ENCODE measurements around the gene ADAMTSL5. TPM values are rescaled to one million over a fixed set of nuclear protein-coding genes. Genes with fewer than 3 reads are reported as not detected.

The ADAMTSL5 gene
- total and polyA plus RNA-seq, 4 donors, result 0.09 to 1.8 (median 1.1) TPM

GRCh38 chr19:1468821-1469254 is 44.0 kb downstream of the ADAMTSL5 start:
- 3% methylated on average over 47 of the region's 47 CpGs for WGBS
- Histone ChIP-seq H3K9ac (ENCODE audit: low read depth in 1 of 2, low read length in 2 of 2) (no peak overlapping the region), H3K27me3 (ENCODE audit: control insufficient read depth in 4 of 4, insufficient read depth in 4 of 4, low read length in 3 of 4) (peaks cover 0 to 11% (median 7%) of the 10 kb centered on the region in 4 donors), H3K4me1 (ENCODE audit: control insufficient read depth in 4 of 4, insufficient read depth in 4 of 4, low read length in 3 of 4) (peaks cover 30 to 69% (median 44%) of the 10 kb centered on the region in 4 donors), H3K9me3 (ENCODE audit: control insufficient read depth in 4 of 4, low read length in 3 of 4) (no peaks in the 10 kb centered on the region), H3K4me3 (ENCODE audit: low read depth in 1 of 3, low read length in 3 of 3) (peak overlapping the region in 1 of 3 donors; percentile 50), H3K27ac (ENCODE audit: low read depth in 1 of 2, low read length in 2 of 2) (no peak overlapping the region), H3K36me3 (ENCODE audit: control insufficient read depth in 4 of 4, insufficient read depth in 3 of 4, low read depth in 1 of 4, low read length in 3 of 4) (no peaks in the 10 kb centered on the region)
- TF ChIP-seq YY1 (IDR thresholded peaks at IDR 0.05) (no peak), GABPA (IDR thresholded peaks at IDR 0.05 in 1 of 2, conservative IDR thresholded peaks at IDR 0.05 in 1 of 2) (no peak), NR2F2 (IDR thresholded peaks at IDR 0.05) (no peak), RXRA (IDR thresholded peaks at IDR 0.05) (no peak), TAF1 (conservative IDR thresholded peaks at IDR 0.05) (no peak), FOXA1 (IDR thresholded peaks at IDR 0.05) (no peak), HNF4A (conservative IDR thresholded peaks at IDR 0.05) (no peak)
- TF ChIP-seq, protein P1, sequence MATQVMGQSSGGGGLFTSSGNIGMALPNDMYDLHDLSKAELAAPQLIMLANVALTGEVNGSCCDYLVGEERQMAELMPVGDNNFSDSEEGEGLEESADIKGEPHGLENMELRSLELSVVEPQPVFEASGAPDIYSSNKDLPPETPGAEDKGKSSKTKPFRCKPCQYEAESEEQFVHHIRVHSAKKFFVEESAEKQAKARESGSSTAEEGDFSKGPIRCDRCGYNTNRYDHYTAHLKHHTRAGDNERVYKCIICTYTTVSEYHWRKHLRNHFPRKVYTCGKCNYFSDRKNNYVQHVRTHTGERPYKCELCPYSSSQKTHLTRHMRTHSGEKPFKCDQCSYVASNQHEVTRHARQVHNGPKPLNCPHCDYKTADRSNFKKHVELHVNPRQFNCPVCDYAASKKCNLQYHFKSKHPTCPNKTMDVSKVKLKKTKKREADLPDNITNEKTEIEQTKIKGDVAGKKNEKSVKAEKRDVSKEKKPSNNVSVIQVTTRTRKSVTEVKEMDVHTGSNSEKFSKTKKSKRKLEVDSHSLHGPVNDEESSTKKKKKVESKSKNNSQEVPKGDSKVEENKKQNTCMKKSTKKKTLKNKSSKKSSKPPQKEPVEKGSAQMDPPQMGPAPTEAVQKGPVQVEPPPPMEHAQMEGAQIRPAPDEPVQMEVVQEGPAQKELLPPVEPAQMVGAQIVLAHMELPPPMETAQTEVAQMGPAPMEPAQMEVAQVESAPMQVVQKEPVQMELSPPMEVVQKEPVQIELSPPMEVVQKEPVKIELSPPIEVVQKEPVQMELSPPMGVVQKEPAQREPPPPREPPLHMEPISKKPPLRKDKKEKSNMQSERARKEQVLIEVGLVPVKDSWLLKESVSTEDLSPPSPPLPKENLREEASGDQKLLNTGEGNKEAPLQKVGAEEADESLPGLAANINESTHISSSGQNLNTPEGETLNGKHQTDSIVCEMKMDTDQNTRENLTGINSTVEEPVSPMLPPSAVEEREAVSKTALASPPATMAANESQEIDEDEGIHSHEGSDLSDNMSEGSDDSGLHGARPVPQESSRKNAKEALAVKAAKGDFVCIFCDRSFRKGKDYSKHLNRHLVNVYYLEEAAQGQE (IDR thresholded peaks at IDR 0.05), result no peak
- DNase-seq (ENCODE audit: low spot score), result no peak

- H3K9me3 ChIP-seq (ENCODE audit: control insufficient read depth in 4 of 4, low read length in 3 of 4), result no peaks in the 10 kb centered on the region
- H3K27me3 ChIP-seq (ENCODE audit: control insufficient read depth in 4 of 4, insufficient read depth in 4 of 4, low read length in 3 of 4), result peaks cover 0 to 11% (median 7%) of the 10 kb centered on the region in 4 donors
- no peak overlapping the region for H3K27ac ChIP-seq (ENCODE audit: low read depth in 1 of 2, low read length in 2 of 2)
- peaks cover 30 to 69% (median 44%) of the 10 kb centered on the region in 4 donors for H3K4me1 ChIP-seq (ENCODE audit: control insufficient read depth in 4 of 4, insufficient read depth in 4 of 4, low read length in 3 of 4)
- 12% methylated on average over 49 of the region's 49 CpGs for whole genome bisulfite sequencing
- no peak for TF ChIP-seq JUND (IDR thresholded peaks at IDR 0.05)
- no peak for TF ChIP-seq RAD21 (IDR thresholded peaks at IDR 0.05)
- TF ChIP-seq EGR1 (IDR thresholded peaks at IDR 0.05; ENCODE audit: low read depth in 2 of 2), result no peak
- TF ChIP-seq FOXA1 (IDR thresholded peaks at IDR 0.05), result no peak
- no peak for TF ChIP-seq NR2F2 (IDR thresholded peaks at IDR 0.05)
- TF ChIP-seq CTCF (IDR thresholded peaks at IDR 0.05; ENCODE audit: low read depth, low read length, missing input control), result no peak
- TF ChIP-seq HNF4G (IDR thresholded peaks at IDR 0.05), result no peak
- TF ChIP-seq, protein P2, sequence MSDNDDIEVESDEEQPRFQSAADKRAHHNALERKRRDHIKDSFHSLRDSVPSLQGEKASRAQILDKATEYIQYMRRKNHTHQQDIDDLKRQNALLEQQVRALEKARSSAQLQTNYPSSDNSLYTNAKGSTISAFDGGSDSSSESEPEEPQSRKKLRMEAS (IDR thresholded peaks at IDR 0.05), result no peak
- no peak for TF ChIP-seq TAF1 (conservative IDR thresholded peaks at IDR 0.05)
- TF ChIP-seq RXRA (IDR thresholded peaks at IDR 0.05), result no peak
- no peak for TF ChIP-seq ZBTB33 (IDR thresholded peaks at IDR 0.05)
- TF ChIP-seq FOXA2 (IDR thresholded peaks at IDR 0.05), result no peak
- no peak for TF ChIP-seq ATF3 (IDR thresholded peaks at IDR 0.05)
- no peaks in the 10 kb centered on the region for H3K36me3 ChIP-seq (ENCODE audit: control insufficient read depth in 4 of 4, insufficient read depth in 3 of 4, low read depth in 1 of 4, low read length in 3 of 4)
- DNase-seq (ENCODE audit: low spot score), result no peak
- H3K4me3 ChIP-seq (ENCODE audit: low read depth in 1 of 3, low read length in 3 of 3), result peak overlapping the region in 1 of 3 donors; percentile 50
- no peak overlapping the region for H3K9ac ChIP-seq (ENCODE audit: low read depth in 1 of 2, low read length in 2 of 2)
These were observed 44.5 kb downstream of the ADAMTSL5 start for GRCh38 chr19:1468274-1468820.

All from liver (tissue), 9 donors.